Measurements from ENCODE around the gene RABGAP1L. TPM values are rescaled to one million over a fixed set of nuclear protein-coding genes. Genes with fewer than 3 reads are reported as not detected.

Gene RABGAP1L
- total RNA-seq, 1 experiment from 2014 or later, result 57.4 TPM

DNA sequence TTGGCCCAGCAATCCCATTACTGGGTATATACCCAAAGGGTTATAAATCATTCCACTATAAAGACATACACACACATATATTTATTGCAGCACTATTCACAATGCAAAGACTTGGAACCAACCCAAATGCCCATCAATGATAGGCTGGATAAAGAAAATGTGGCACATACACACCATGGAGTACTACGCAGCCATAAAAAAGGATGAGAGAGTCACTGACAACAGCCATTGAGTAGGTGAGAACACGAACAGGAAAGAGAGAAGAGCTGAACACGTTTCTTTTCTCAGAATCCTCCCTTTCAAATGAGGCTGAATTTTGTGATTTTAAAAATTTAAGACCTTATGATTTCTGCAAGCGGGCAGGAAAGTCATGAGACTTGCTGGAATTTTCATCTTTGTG is 10.1 kb upstream of the RABGAP1L start:
- no peak for DNase-seq
- Histone ChIP-seq H3K4me1 (replicated peaks; ENCODE audit: insufficient read depth) (peaks cover 25% of the 10 kb centered on the region), H3K36me3 (ENCODE audit: low read depth) (no peaks in the 10 kb centered on the region), H3K9me2 (ENCODE audit: insufficient read depth) (no peaks in the 10 kb centered on the region), H3K9me3 (ENCODE audit: insufficient read depth, low read depth) (no peaks in the 10 kb centered on the region), H3K4me3 (no peak overlapping the region), H3K27ac (no peak overlapping the region), H3F3A (ENCODE audit: insufficient read depth, low read depth) (peaks cover 14% of the 10 kb centered on the region), H3K4me2 (no peak overlapping the region), H2AFZ (no peak overlapping the region), H4K20me1 (ENCODE audit: insufficient read depth) (no peaks in the 10 kb centered on the region), H3K79me2 (ENCODE audit: low read depth) (no peaks in the 10 kb centered on the region), H3K27me3 (ENCODE audit: insufficient read depth, low read depth) (no peaks in the 10 kb centered on the region)
- no TSS peak for BruUV-seq (replicated peaks)
- intact Hi-C loops (cut with micrococcal nuclease; ENCODE audit: unreplicated experiment), result no loop called here
- ChIA-PET CTCF (no interaction called here), POLR2A (ENCODE audit: unreplicated experiment) (no interaction called here)
- TF ChIP-seq, protein P1, sequence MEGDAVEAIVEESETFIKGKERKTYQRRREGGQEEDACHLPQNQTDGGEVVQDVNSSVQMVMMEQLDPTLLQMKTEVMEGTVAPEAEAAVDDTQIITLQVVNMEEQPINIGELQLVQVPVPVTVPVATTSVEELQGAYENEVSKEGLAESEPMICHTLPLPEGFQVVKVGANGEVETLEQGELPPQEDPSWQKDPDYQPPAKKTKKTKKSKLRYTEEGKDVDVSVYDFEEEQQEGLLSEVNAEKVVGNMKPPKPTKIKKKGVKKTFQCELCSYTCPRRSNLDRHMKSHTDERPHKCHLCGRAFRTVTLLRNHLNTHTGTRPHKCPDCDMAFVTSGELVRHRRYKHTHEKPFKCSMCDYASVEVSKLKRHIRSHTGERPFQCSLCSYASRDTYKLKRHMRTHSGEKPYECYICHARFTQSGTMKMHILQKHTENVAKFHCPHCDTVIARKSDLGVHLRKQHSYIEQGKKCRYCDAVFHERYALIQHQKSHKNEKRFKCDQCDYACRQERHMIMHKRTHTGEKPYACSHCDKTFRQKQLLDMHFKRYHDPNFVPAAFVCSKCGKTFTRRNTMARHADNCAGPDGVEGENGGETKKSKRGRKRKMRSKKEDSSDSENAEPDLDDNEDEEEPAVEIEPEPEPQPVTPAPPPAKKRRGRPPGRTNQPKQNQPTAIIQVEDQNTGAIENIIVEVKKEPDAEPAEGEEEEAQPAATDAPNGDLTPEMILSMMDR (conservative IDR thresholded peaks at IDR 0.05), result no peak
- TF ChIP-seq EZH2 (IDR thresholded peaks at IDR 0.05; ENCODE audit: low read depth), result no peak

- H3K27me3 ChIP-seq (ENCODE audit: insufficient read depth, low read depth), result no peaks in the 10 kb centered on the region
- no peaks in the 10 kb centered on the region for H3K9me2 ChIP-seq (ENCODE audit: insufficient read depth)
- no TSS peak for BruUV-seq (replicated peaks)
- peaks cover 15% of the 10 kb centered on the region for H3F3A ChIP-seq (ENCODE audit: insufficient read depth, low read depth)
- no peaks in the 10 kb centered on the region for H3K79me2 ChIP-seq (ENCODE audit: low read depth)
- POLR2A ChIA-PET (ENCODE audit: unreplicated experiment), result no interaction called here
- no peak for DNase-seq
- no peaks in the 10 kb centered on the region for H3K36me3 ChIP-seq (ENCODE audit: low read depth)
- no peak overlapping the region for H3K27ac ChIP-seq
- no peak overlapping the region for H3K4me2 ChIP-seq
- H4K20me1 ChIP-seq (ENCODE audit: insufficient read depth), result no peaks in the 10 kb centered on the region
- no peak overlapping the region for H2AFZ ChIP-seq
- intact Hi-C loops (cut with micrococcal nuclease; ENCODE audit: unreplicated experiment), result loop anchor here (10.0 kb wide), 2 partner anchors 236 to 1096 kb away; partner anchors contain the start of genes SERPINC1 and TNFSF18
- CTCF ChIA-PET, result no interaction called here
- TF ChIP-seq, protein P1 (conservative IDR thresholded peaks at IDR 0.05), result no peak
- no peak for TF ChIP-seq EZH2 (IDR thresholded peaks at IDR 0.05; ENCODE audit: low read depth)
- no peaks in the 10 kb centered on the region for H3K9me3 ChIP-seq (ENCODE audit: insufficient read depth, low read depth)
- H3K4me3 ChIP-seq, result no peak overlapping the region
- H3K4me1 ChIP-seq (replicated peaks; ENCODE audit: insufficient read depth), result peaks cover 27% of the 10 kb centered on the region
Observed at GRCh38 chr1:174150499-174150898, 8.8 kb upstream of the RABGAP1L start.

DNA sequence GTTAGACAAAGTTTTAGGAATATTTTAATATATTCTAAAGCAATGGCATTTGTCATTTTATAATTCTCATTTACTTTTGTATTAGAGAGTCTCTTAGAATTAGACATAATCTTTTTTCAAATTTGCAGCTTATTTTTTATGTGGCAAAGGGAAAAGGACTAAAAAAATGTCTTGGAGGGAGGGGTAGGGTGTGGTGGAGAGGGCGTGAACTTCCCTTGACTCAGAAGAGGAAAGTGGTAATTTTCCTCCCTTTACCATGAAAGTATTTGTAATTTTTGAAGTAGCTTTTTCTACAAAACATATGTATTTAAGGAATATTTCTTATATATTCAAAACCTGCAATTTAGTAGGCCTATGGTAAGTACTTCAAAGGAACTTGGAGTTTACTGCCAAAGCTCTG is 6.9 kb upstream of the RABGAP1L start:
- Histone ChIP-seq H3K36me3 (ENCODE audit: low read depth) (no peaks in the 10 kb centered on the region), H3K9me3 (ENCODE audit: insufficient read depth, low read depth) (no peaks in the 10 kb centered on the region), H3F3A (ENCODE audit: insufficient read depth, low read depth) (peaks cover 15% of the 10 kb centered on the region), H3K27me3 (ENCODE audit: insufficient read depth, low read depth) (no peaks in the 10 kb centered on the region), H2AFZ (no peak overlapping the region), H3K4me2 (peak overlapping the region; percentile 40), H3K27ac (no peak overlapping the region), H3K4me3 (no peak overlapping the region), H3K9me2 (ENCODE audit: insufficient read depth) (no peaks in the 10 kb centered on the region), H3K4me1 (replicated peaks; ENCODE audit: insufficient read depth) (peaks cover 27% of the 10 kb centered on the region), H3K79me2 (ENCODE audit: low read depth) (no peaks in the 10 kb centered on the region), H4K20me1 (ENCODE audit: insufficient read depth) (no peaks in the 10 kb centered on the region)
- intact Hi-C loops (cut with micrococcal nuclease; ENCODE audit: unreplicated experiment), result loop anchor here (10.0 kb wide), 2 partner anchors 238 to 1098 kb away; partner anchors contain the start of genes SERPINC1 and TNFSF18
- DNase-seq, result no peak
- BruUV-seq (replicated peaks), result no TSS peak
- ChIA-PET CTCF (no interaction called here), POLR2A (ENCODE audit: unreplicated experiment) (interaction anchor here (0.6 kb wide), 1 partner anchor 630 kb away, joined by 5 read pairs; no protein-coding TSS in a partner anchor)
- no peak for TF ChIP-seq EZH2 (IDR thresholded peaks at IDR 0.05; ENCODE audit: low read depth)
- TF ChIP-seq, protein P1 (conservative IDR thresholded peaks at IDR 0.05), result no peak
